HG03354 (cell line): ENCODE measurements around the gene DNAJC15.
"Not testable (repeated sequence)": the region's sequence is repeated elsewhere in the genome, so short reads cannot be mapped to it uniquely, and the experiment has no call there.

ENCODE experiments used
- ATAC-seq: cut with Tn5 transposase; IDR thresholded peaks from one replicate; pipeline ENCODE4 v1.9.1; 2021; ENCODE audit warnings: mild to moderate bottlenecking; ENCODE audit not compliant: unreplicated experiment, poor library complexity, severe bottlenecking

DNAJC15 gene

DNA sequence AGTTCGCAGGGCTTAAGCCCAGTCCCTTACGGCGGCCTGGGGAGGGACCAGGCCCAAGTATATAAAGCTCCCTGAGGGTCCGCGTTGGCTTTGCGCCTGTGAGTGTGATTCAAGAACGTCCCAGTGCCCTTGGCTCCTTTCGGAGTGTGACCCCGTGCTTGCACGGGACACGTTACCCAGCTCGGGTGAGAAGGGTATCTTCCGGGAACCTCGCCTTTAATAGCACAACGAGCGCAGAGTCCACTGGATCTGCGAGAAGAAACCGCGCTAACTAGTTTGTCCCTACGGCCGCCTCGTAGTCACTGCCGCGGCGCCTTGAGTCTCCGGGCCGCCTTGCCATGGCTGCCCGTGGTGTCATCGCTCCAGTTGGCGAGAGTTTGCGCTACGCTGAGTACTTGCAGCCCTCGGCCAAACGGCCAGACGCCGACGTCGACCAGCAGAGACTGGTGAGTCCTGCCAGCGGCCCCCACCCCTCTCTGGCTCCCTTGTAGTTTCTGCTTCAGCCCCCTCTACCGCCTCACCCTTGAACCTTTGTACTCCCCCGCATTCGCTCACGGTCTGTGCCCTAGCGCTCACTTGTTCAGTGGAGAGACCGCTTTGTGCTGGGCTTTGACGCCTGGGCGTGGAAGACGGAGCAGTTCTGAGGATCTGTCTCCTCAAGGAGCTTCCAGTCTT, at the start of gene DNAJC15:
Gene DNAJC15 (plus strand): TSS at position 298 of the 675 bp plus-strand sequence. CDS start 41 bp downstream, at position 339.
- ATAC-seq, result peak; percentile 87

DNA sequence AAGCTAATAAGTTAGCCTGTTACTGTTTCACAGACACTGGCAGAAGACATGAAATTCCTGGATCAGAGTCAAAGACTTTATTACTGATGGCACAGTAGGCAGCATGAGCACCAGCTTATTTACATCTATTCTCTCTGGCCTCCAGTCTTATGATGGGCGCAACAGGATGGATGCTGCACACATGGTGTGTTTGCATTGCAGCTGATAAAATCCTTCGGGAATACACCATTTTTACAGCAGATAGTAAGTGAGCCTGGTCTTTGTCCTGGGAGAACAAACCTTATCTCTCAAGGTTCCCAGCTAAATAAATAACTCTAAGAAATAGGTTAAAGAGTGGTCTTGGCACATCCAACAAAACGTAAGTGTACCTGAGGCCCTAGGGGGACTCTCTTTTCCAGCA, 47.3 kb upstream of the DNAJC15 start:
- ATAC-seq, result no peak

DNA sequence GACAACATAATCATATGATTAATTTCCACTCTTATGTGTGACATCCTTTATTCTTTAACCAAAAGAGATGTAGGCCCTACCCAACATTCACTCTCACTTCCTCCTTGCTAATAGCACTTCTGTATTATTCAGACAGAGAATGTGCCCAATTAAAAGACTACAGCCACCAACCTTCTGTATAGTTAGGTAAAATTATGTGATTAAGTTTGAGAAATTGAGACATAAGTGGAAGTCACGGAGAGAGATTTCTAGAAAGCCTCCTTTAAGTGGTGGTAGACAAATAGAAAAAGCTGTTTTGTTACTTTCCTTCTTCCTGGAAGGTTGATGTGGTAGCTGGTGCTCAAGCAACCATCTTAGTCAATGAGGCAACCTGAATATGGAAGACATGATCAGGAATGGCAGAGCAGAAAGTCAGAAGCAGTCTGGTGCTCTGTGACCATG, 46.1 kb upstream of the DNAJC15 start:
- peak; percentile 82 for ATAC-seq

DNA sequence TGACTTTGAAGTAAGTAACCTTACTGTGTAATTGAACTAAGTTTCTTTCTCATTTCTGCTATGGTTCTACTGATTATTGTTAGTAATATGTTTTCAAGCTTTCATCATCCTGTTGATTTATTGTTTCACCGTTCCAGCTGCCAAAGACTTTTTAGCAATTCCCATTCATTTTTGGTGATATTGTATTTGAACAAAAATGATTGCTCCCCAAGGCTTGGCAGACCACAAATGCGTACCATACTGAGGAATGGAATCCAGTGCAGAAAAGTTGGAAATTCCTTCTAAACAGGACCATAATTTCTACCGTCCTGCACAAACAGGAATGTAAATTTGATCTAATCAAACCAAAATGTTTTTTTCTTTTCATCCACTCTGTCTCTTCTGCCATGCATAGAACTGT, 42.1 kb upstream of the DNAJC15 start:
- no peak for ATAC-seq

DNA sequence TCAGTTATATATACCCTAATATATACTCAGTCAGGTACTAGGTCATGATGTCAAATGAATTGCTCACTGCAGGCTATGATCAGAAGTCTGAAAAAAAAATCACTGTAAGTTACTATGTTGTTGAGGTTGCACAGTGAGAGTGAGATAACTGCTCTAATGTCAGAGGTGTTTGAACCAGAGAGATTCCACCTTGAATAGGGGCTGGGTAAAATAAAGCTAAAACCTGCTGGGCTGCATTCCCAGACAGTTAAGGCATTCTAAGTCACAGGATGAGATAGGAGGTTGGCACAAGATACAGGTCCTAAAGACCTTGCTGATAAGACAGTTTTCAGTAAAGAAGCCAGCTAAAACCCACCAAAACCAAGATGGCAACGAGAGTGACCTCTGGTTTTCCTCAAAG, 41.5 kb upstream of the DNAJC15 start:
- ATAC-seq, result no peak

DNA sequence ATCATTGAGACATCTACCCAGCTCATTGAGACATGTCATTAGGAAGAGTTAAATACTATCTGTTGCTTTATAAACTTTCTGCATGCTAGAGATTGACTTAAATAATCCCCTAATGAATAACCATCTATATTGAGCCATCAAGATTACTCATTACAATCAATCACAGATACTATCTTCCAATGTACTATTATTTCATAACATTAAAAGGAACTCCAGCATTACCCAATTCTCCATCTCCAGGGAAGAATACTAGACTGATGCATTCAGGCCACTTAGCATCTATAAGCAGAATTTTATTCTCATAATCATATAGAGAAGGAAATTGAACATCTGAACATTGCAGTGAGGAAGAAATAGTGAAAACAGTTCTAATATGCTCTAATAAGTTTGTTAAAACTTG, 39.4 kb upstream of the DNAJC15 start:
- no peak for ATAC-seq

DNA sequence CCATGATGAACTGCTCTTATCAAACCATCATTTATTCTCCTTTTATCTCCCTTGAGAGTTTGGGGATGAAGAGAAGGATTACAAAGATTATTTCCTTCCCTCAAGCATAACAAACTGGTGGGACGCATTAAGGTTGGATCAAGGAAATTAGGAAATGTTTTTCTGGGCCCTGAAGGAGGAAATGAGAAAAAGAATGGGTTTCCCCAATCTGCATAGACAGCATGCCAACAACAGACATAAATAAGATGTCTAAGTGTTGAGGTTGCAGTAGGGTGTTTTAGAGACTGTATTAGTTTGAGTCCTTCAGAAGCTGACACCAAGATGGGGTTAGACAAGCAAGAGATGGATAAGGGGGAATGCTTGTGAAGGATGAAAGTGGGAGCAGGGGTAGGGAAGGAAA, 38.7 kb upstream of the DNAJC15 start:
- no peak for ATAC-seq

DNA sequence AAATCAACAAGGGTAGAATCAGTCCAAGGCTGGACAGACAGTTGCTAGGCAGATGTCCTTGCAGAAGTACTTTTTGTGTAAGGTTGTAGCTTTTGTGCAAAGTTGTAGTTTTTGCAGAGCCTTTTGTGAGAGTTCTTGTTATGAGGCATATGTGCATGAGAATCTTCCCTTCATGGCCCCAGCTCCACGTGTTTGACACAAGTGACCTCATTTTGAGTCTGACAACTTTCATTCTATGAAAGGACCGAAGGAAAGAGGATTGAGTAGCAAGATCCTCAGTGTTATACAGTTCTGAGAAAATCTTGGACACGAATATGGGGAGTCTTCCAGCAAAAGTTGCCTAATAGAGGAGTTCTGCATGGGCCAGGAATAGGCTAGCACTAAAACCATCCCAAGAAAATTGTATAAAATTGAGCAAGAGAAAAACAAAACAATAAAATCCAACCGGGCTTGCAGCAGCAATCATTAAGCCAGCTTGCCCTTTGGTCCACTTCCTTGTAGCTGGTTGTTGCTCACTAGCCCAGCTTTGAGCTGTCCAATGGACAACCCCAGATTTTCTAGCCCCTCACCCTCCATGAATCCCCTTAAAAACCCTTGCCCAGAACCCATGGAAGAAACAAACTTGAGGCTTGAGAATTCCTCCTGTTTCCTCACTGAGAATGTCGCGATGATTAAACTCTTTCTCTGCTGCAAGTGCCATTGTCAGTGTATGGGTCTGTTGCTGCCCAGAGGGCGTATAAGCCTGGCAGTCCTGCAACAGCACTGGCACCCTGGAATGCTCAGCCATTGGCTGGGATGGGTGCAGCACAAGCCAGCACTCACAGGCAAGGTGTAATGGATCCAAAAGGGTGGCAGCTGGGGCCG, 37.8 kb upstream of the DNAJC15 start:
- ATAC-seq, result no peak

DNA sequence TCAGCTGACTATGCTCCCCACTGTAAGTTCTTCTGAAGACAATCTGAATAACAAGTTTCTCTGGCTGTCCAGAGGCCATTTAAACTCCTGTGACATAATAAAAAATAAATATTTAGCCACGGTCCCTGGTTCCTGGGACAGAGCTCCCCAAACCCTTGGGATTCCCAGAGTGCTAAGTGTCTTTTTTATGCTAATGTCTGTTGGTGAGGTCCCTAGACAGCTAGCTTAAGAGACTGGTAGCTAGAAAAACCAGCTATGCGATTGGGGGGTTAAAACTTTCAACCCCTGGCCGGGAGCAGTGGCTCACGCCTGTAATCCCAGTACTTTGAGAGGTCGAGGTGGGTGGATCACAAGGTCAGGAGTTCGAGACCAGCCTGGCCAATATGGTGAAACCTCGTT, 37.2 kb upstream of the DNAJC15 start:
- ATAC-seq, result no peak

DNA sequence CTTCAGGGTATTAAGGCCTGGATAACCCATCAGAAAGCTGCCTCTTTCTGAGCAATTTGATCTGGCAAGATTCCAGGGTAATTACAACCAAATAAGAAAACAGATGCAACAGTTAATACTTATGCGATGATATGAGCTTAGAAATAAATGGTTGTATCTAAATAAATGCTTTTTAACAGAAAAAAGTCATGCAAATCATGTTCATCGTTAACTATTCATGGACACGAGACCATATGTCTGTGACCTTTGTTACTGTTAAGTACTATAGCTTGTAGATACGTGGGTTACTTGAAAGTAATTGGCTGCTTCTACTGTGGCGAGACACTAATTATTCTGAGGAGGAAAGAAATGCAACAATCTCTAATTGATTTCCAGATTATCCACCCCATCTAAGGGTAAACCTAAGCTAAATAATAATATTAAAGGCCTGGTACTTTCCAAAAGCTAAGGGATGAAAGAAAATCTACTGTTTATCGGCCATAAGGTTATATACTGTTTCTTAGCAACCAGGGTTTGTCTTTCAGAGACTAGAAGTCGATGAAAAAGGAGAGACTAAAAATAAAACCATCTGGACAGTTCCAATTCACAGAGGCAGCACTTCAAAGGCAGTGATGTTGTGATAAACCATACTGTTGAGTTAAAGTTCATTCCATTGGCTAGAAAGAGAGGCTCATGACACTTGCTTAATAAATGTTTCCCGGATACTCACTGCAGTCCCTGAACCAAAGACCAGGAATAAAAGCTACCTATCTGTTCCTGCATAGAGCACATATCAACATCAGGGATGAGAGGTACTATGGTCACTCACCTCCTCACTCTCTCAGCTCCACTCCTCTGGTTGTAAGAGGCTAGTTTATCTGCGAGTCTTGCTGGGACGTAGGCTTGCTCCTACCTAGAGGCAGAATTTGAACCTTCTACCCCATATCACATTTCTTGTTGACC, 32.8 kb upstream of the DNAJC15 start:
- peak; percentile 35 for ATAC-seq

DNA sequence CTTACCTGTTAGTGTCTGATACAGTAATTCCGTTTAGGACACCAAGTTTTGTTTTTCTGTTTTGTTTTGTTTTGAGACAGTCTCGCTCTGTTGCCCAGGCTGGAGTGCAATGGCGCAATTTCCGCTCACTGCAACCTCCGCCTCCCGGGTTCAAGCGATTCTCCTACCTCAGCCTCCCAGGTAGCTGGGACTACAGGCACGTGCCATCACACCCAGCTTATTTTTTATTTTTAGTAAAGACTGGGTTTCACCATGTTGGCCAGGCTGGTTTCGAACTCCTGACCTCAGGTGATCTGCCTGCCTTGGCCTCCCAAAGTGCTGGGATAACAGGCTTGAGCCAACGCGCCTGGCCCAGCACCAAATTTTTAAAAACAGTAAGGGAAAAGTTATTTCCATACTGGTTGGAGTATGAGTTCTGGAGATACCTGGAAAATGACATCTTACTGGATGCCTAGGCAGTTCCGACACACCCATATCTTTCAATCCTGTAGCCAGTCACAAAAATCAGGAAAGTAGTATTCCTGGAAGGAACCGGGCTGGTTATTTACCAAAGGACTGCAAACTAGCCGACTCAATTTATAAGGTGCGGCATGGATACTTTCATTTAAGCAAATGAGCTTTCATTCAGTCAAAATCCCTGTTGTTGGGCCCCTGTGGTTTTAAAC, 32.0 kb upstream of the DNAJC15 start:
- not testable (repeated sequence) for ATAC-seq

DNA sequence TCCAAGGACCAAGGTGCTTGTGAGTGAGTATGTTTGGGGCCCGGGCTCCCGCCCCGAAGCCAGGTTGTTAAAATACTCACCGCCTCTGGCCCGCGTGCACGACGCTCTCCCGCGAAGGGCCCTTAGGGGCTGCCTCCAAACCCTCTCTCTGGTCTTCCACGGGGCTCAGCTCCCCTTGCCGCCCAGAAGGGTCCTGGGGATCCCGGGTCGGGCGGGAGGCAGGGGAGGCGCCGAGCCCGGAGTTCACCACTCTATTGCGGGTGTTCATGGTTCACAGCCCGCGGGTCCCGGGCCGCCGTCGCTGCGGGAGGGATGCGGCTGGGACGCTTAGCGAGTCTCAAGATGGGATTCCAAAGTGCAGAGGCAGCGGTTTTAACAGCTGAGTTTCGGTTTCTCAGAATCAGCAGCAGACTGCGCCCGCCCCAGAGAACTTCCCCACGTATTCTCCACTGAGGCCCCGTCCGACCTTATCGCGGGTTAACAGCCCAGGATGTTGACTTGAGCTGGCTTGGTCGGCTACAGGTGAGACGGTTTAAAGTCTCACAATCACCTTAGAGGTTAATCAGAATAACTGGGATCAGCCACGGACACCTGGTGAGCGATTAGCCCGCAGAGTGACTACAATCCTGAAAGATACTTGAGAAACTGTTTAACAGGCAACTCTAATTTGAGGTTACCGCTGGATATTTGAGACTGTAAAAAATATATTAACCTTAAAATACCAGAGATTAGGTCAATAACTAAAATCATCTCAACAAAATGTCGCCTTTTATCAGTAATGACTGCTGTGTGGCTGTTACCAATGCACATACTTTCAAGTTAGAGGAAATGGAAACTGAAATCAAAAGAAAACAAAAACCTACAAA, 31.3 kb upstream of the DNAJC15 start, which contains the start of gene EPSTI1:
Gene EPSTI1 (minus strand): TSS at position 344 of the 866 bp plus-strand sequence. CDS start 76 bp downstream, at position 268.
- peak; percentile 82 for ATAC-seq

DNA sequence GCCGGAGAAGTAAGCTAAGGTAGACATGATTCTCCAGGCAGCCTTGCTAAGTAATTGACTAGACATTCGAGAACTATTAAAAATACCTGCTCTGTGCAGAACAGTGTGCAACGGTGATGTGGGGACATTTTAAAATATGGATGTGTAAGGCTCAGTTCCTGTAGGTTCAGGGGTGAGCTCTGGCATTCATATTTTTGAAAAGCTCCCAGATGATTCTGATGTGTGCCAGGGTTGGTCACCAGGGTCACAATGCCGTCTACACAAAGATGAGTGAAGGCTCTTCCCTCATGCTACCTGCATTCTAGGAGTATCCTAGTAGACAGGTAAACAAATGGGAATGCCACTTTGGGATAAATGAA, 30.6 kb upstream of the DNAJC15 start:
- peak; percentile 9 for ATAC-seq

DNA sequence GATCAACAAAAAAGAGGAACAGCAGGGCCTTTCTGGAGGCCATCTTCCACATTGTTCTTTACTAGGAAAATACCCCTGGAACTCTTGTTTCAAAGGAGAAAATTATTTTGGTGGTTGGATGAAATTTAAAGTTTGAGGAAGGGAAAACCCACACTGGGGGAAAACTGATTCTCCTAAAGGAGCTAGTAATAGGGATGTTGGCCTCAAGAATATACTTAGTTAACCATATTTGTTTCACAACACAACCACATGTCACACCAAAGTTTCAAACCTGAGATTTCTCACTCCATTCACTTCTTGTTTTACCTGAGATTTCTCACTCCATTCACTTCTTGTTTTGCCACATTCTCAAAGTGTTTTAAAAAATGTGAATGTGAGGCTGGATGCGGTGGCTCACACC, 28.5 kb upstream of the DNAJC15 start:
- ATAC-seq, result no peak

DNA sequence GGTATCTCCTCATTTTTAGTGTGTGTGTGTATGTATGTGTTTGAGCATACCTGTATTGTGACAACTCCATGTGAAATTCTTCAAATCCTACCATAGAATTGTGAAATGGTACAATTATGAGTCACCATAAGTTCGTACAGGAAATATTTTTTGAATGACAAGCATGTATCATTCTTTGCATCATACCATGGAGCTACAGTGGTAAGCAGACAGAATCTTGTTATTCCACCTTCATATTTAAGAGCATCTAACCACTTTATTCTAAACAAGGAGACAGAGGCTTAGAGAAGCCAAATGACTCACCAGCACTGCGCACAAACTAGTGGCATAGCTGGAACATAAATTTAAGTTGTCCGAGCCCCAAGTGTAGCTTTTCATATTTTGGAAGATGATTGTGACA, 26.8 kb upstream of the DNAJC15 start:
- no peak for ATAC-seq

DNA sequence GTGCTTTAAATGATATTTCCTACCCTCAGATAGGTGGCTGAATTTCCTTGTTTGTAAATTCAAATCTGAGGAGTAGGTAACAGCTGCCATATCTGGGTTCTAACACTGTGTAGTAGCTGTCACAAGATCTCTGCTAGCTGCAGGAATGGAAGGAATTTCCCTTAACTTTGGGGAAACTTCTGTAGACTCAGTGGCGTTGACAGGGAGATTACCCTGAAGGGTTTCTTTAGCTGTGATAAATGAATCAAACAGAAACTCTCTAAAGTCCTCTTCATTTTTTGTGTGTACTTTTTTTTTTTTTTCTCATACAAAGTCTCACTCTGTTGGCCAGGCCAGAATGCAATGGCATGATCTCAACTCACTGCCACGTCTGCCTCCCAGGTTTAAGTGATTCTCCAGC, 26.0 kb upstream of the DNAJC15 start:
- ATAC-seq, result peak; percentile 39

DNA sequence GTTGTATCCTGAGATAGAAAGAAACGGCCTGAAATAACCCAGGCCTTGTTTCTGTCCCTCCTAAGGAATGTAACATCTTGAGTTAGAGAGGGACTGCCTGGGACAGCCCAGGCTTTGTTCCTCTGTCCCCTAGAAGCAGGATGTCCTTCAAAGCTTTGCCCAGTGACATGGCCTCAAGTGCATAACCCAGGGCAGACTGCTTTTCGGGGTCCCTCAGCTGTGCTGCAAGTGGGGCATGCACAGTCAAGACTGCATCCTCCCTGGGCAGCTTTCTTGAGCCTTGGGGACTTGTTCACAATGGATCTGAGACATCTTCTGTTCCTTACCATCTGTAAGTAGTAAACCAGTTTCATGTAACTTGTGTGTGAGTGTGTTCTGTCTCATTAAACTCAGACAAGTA, 23.9 kb upstream of the DNAJC15 start:
- ATAC-seq, result no peak

DNA sequence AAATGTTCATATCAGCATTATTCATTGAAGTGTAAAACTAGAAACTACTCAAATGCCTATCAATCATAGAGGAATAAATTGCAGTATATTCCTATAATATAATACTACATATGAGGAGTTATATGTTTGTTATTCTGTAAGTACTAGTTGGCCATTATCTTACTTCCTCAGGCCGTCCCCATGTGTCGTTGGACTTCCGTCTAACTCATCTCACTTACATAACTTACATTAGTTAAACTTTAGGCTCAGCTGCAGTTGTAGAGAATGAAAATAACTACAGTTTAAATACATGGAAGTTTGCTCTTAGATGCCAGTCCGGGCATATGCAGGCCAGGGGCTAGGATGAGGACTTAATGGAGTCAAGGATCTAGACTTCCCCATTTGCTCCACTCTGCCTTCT, 22.7 kb upstream of the DNAJC15 start:
- ATAC-seq, result no peak

DNA sequence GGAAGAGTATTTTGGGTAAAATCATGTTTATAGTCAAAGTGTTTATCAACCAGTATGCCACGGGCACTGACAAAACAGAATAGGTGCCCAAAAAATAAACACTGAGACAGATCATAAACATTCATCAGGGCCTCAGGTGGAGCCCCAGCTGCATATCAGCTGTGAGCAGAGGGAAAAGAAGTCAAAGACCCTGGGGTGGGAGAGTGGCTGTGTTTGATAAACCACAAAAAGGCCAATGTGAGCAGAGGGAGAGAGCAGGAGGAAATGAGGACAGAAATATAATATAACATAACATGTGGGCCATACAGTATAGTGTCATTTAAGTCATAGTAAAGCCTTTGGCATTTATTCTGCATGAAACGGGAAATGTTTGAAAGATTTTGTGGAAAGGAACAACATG, 21.4 kb upstream of the DNAJC15 start:
- ATAC-seq, result no peak
